H7 (cell line): ENCODE data around the gene ZNF394. TPM values are rescaled to one million over a fixed set of nuclear protein-coding genes. Genes with fewer than 3 reads are reported as not detected.
"Not testable (repeated sequence)": the region's sequence is repeated elsewhere in the genome, so short reads cannot be mapped to it uniquely, and the experiment has no call there.

ENCODE experiments used
- DNase-seq: peaks from one replicate; pipeline ENCODE4 v3.0.0; 2012
- H3K27me3 ChIP-seq: 2 replicates; pipeline ENCODE4 v1.6.0; 2011; ENCODE audit warnings: mild to moderate bottlenecking, low read length; ENCODE audit not compliant: control insufficient read depth, insufficient read depth
- H3K36me3 ChIP-seq: replicated peaks from 2 replicates; pipeline ENCODE4 v1.5.1; 2011; ENCODE audit warnings: low read length; ENCODE audit not compliant: control insufficient read depth, insufficient read depth
- H3K4me3 ChIP-seq: 2 replicates; pipeline ENCODE4 v1.5.1; 2011; ENCODE audit warnings: low read depth, mild to moderate bottlenecking, control low read depth, low read length, moderate library complexity; ENCODE audit not compliant: insufficient read depth
- total RNA-seq: library from RNA; depleted of rRNA; stranded (reverse); fragments of >200 nt; shearing (Covaris generic); gene quantifications from 2 replicates; pipeline ENCODE4 v1.2.3, GENCODE V29; 2014; rRNA removed

The ZNF394 gene
- 18.4 and 20.1 TPM in 2 replicates for total RNA-seq

GRCh38 chr7:99499721-99500636 is at the start of gene ZNF394:
Gene ZNF394, minus strand, starts transcription at chr7:99500281. Its CDS starts 188 bp downstream, at chr7:99500093.
- no peaks in the 10 kb centered on the region for H3K27me3 ChIP-seq
- H3K4me3 ChIP-seq, result peak within 1 kb of the TSS; percentile 92
- DNase-seq, result peak; percentile 96
- peaks cover 4% of the 10 kb centered on the region for H3K36me3 ChIP-seq

GRCh38 chr7:99549545-99549944 is 49.5 kb upstream of the ZNF394 start:
- not testable (repeated sequence) for H3K4me3 ChIP-seq, H3K27me3 ChIP-seq, H3K36me3 ChIP-seq, DNase-seq

GRCh38 chr7:99545308-99545707 is 45.2 kb upstream of the ZNF394 start:
- not testable (repeated sequence) for H3K27me3 ChIP-seq, H3K36me3 ChIP-seq, H3K4me3 ChIP-seq, DNase-seq

- Histone ChIP-seq H3K4me3 (no peak overlapping the region), H3K27me3 (no peaks in the 10 kb centered on the region), H3K36me3 (no peaks in the 10 kb centered on the region)
- no peak for DNase-seq
These were observed 43.8 kb upstream of the ZNF394 start for GRCh38 chr7:99543916-99544315.

- DNase-seq, result peak; percentile 23
- Histone ChIP-seq H3K36me3 (no peaks in the 10 kb centered on the region), H3K4me3 (no peak overlapping the region), H3K27me3 (no peaks in the 10 kb centered on the region)
These were observed 43.1 kb upstream of the ZNF394 start for GRCh38 chr7:99543081-99543671.

- H3K27me3 ChIP-seq, result no peaks in the 10 kb centered on the region
- H3K4me3 ChIP-seq, result no peak overlapping the region
- no peak for DNase-seq
- H3K36me3 ChIP-seq, result no peaks in the 10 kb centered on the region
These were observed 41.1 kb upstream of the ZNF394 start for GRCh38 chr7:99541212-99541611.

- Histone ChIP-seq H3K4me3 (no peak overlapping the region), H3K27me3 (no peaks in the 10 kb centered on the region), H3K36me3 (no peaks in the 10 kb centered on the region)
- no peak for DNase-seq
These were observed 40.5 kb upstream of the ZNF394 start for GRCh38 chr7:99540542-99540941.

- H3K4me3 ChIP-seq, result no peak overlapping the region
- DNase-seq, result no peak
- no peaks in the 10 kb centered on the region for H3K36me3 ChIP-seq
- no peaks in the 10 kb centered on the region for H3K27me3 ChIP-seq
These were observed 39.2 kb upstream of the ZNF394 start for GRCh38 chr7:99539213-99539811.

GRCh38 chr7:99535667-99536066 is 35.6 kb upstream of the ZNF394 start:
- H3K36me3 ChIP-seq, result peaks cover 14% of the 10 kb centered on the region
- H3K4me3 ChIP-seq, result no peak overlapping the region
- no peaks in the 10 kb centered on the region for H3K27me3 ChIP-seq
- no peak for DNase-seq

- H3K36me3 ChIP-seq, result peaks cover 26% of the 10 kb centered on the region
- no peak for DNase-seq
- no peaks in the 10 kb centered on the region for H3K27me3 ChIP-seq
- H3K4me3 ChIP-seq, result no peak overlapping the region
These were observed 31.3 kb upstream of the ZNF394 start for GRCh38 chr7:99531354-99531765.

- DNase-seq, result peak; percentile 28
- H3K27me3 ChIP-seq, result no peaks in the 10 kb centered on the region
- peaks cover 16% of the 10 kb centered on the region for H3K36me3 ChIP-seq
- H3K4me3 ChIP-seq, result no peak overlapping the region
These were observed 25.8 kb upstream of the ZNF394 start for GRCh38 chr7:99525713-99526440.

GRCh38 chr7:99521399-99521798 is 21.3 kb upstream of the ZNF394 start:
- H3K27me3 ChIP-seq, result no peaks in the 10 kb centered on the region
- DNase-seq, result no peak
- no peak overlapping the region for H3K4me3 ChIP-seq
- H3K36me3 ChIP-seq, result peaks cover 12% of the 10 kb centered on the region

GRCh38 chr7:99514050-99514449 is 14.0 kb upstream of the ZNF394 start:
- DNase-seq, result no peak
- Histone ChIP-seq H3K27me3 (no peaks in the 10 kb centered on the region), H3K36me3 (peaks cover 13% of the 10 kb centered on the region), H3K4me3 (no peak overlapping the region)

- Histone ChIP-seq H3K27me3 (no peaks in the 10 kb centered on the region), H3K4me3 (peak overlapping the region; percentile 84), H3K36me3 (no peaks in the 10 kb centered on the region; the same call in 1 of the 2 replicates)
- DNase-seq, result no peak
These were observed 5.2 kb upstream of the ZNF394 start for GRCh38 chr7:99505324-99505662.
